ENCODE data around the gene OPN4. TPM values are rescaled to one million over a fixed set of nuclear protein-coding genes. Genes with fewer than 3 reads are reported as not detected.

The OPN4 gene
- polyA plus RNA-seq, 1 of the 3 experiments (the other 2 are of a cell fraction) = 0.03 TPM

DNA sequence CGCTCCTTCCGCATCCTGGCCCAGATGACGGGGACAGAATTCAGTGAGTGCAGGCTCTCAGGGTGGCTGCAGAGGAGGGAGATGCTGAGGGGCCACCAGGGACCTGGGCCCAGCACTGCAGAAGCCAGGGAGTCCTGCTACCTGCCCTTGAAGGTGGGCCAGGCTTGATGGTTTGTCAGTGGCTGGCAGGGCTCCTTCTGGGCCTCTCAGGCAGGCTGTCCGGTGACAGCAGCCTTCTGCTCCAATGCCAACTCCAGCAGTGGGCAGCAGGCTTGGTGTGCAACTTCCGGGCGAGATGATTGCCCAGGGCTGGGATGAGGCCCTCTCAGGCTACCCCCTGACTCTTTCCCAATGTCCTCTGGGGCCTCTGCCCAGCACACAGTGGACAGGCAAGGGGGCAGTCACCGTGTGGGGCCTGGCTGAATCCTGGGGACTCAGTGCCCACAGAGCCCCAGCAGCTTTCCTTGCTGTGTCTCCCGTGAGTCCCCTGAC lies 37.7 kb downstream of the OPN4 start:
- H3K9ac ChIP-seq = no peak overlapping the region
- WGBS (ENCODE audit: low lambda C conversion rate) = 90% methylated on average over 2 of the region's 8 CpGs
- H3K9me2 ChIP-seq = no peaks in the 10 kb centered on the region
- ChIA-PET POLR2A (no interaction called here), CTCF (interaction anchor here (1.1 to 4.7 kb wide), 4 partner anchors 8 to 211 kb away, joined by 3 to 73 read pairs (median 6); no protein-coding TSS in a partner anchor)
- no peaks in the 10 kb centered on the region for H3F3A ChIP-seq (replicated peaks; ENCODE audit: insufficient read depth)
- no peaks in the 10 kb centered on the region for H4K20me1 ChIP-seq (ENCODE audit: insufficient read depth)
- H3K79me2 ChIP-seq (ENCODE audit: insufficient read depth) = no peaks in the 10 kb centered on the region
- TF ChIP-seq TAF1 (IDR thresholded peaks at IDR 0.05; ENCODE audit: borderline replicate concordance, low read depth, low read length) (no peak), SMC3 (IDR thresholded peaks at IDR 0.05; ENCODE audit: low read depth, low read length) (no peak)
- no peaks in the 10 kb centered on the region for H3K36me3 ChIP-seq (replicated peaks in 1 of 2; ENCODE audit: control insufficient read depth in 1 of 2, insufficient read depth in 2 of 2, low read length in 1 of 2)
- DNase-seq = no peak
- no peak overlapping the region for H3K4me3 ChIP-seq (ENCODE audit: low read depth in 2 of 2, low read length in 1 of 2)
- no peaks in the 10 kb centered on the region for H3K9me3 ChIP-seq
- no peaks in the 10 kb centered on the region for H3K27me3 ChIP-seq (ENCODE audit: insufficient read depth)
- no peak overlapping the region for H2AFZ ChIP-seq (ENCODE audit: low read depth)
- H3K4me1 ChIP-seq (ENCODE audit: control insufficient read depth in 1 of 2, insufficient read depth in 2 of 2, low read depth in 1 of 2, low read length in 1 of 2) = peaks cover 0 to 6% of the 10 kb centered on the region in 2 experiments; a peak in 1 of 4 replicates
- no peak overlapping the region for H3K4me2 ChIP-seq
- no peak overlapping the region for H3K27ac ChIP-seq (ENCODE audit: low read depth in 2 of 2, low read length in 1 of 2)

DNA sequence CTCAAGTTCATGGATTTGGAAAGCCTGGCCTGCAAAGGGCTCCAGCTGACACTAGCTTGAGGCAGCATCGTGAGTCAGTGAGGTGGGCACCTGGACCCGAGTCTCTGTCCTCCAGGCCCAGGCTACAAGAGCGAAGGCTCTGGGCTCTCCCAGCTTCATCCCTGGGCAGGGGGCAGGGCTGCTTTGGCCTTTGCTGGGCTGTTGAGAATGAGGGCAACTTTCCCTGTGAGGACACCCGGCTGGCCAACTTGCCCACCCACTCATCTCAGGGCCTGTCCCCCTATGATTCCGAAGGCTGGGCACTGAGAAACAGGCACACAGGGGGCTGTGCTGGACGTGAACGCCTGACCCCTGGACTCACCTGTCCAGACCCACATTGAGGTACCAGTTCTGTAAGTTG lies 38.3 kb downstream of the OPN4 start:
- H3K9me2 ChIP-seq = no peaks in the 10 kb centered on the region
- H3K27ac ChIP-seq (ENCODE audit: low read depth in 2 of 2, low read length in 1 of 2) = no peak overlapping the region
- H2AFZ ChIP-seq (ENCODE audit: low read depth) = no peak overlapping the region
- no peak overlapping the region for H3K9ac ChIP-seq
- no peaks in the 10 kb centered on the region for H3K36me3 ChIP-seq (replicated peaks in 1 of 2; ENCODE audit: control insufficient read depth in 1 of 2, insufficient read depth in 2 of 2, low read length in 1 of 2)
- no peak overlapping the region for H3K4me2 ChIP-seq
- H4K20me1 ChIP-seq (ENCODE audit: insufficient read depth) = no peaks in the 10 kb centered on the region
- no peaks in the 10 kb centered on the region for H3F3A ChIP-seq (replicated peaks; ENCODE audit: insufficient read depth)
- H3K27me3 ChIP-seq (ENCODE audit: insufficient read depth) = no peaks in the 10 kb centered on the region
- H3K79me2 ChIP-seq (ENCODE audit: insufficient read depth) = no peaks in the 10 kb centered on the region
- 79% methylated on average over 6 of the region's 7 CpGs for WGBS (ENCODE audit: low lambda C conversion rate)
- no peak overlapping the region for H3K4me3 ChIP-seq (ENCODE audit: low read depth in 2 of 2, low read length in 1 of 2)
- H3K4me1 ChIP-seq (ENCODE audit: control insufficient read depth in 1 of 2, insufficient read depth in 2 of 2, low read depth in 1 of 2, low read length in 1 of 2) = peaks cover 0 to 6% of the 10 kb centered on the region in 2 experiments; a peak in 1 of 4 replicates
- TF ChIP-seq ELF1 (IDR thresholded peaks at IDR 0.05) (no peak), TAF1 (IDR thresholded peaks at IDR 0.05; ENCODE audit: borderline replicate concordance, low read depth, low read length) (no peak), RAD21 (IDR thresholded peaks at IDR 0.05; ENCODE audit: low read length) (no peak), SMC3 (IDR thresholded peaks at IDR 0.05; ENCODE audit: low read depth, low read length) (no peak), YY1 (IDR thresholded peaks at IDR 0.05; ENCODE audit: low read depth) (no peak), NRF1 (IDR thresholded peaks at IDR 0.05; ENCODE audit: low read depth, low read length) (no peak), RFX5 (IDR thresholded peaks at IDR 0.05; ENCODE audit: low read length) (no peak), FOSL2 (IDR thresholded peaks at IDR 0.05; ENCODE audit: borderline replicate concordance, low read depth) (no peak), NFIC (IDR thresholded peaks at IDR 0.05; ENCODE audit: borderline replicate concordance) (no peak), RCOR1 (IDR thresholded peaks at IDR 0.05; ENCODE audit: low read length) (no peak), TCF12 (IDR thresholded peaks at IDR 0.05) (no peak)
- TF ChIP-seq, protein P1, sequence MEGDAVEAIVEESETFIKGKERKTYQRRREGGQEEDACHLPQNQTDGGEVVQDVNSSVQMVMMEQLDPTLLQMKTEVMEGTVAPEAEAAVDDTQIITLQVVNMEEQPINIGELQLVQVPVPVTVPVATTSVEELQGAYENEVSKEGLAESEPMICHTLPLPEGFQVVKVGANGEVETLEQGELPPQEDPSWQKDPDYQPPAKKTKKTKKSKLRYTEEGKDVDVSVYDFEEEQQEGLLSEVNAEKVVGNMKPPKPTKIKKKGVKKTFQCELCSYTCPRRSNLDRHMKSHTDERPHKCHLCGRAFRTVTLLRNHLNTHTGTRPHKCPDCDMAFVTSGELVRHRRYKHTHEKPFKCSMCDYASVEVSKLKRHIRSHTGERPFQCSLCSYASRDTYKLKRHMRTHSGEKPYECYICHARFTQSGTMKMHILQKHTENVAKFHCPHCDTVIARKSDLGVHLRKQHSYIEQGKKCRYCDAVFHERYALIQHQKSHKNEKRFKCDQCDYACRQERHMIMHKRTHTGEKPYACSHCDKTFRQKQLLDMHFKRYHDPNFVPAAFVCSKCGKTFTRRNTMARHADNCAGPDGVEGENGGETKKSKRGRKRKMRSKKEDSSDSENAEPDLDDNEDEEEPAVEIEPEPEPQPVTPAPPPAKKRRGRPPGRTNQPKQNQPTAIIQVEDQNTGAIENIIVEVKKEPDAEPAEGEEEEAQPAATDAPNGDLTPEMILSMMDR (IDR thresholded peaks at IDR 0.05) = no peak
- TF ChIP-seq, protein P2, sequence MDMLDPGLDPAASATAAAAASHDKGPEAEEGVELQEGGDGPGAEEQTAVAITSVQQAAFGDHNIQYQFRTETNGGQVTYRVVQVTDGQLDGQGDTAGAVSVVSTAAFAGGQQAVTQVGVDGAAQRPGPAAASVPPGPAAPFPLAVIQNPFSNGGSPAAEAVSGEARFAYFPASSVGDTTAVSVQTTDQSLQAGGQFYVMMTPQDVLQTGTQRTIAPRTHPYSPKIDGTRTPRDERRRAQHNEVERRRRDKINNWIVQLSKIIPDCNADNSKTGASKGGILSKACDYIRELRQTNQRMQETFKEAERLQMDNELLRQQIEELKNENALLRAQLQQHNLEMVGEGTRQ (IDR thresholded peaks at IDR 0.05; ENCODE audit: borderline replicate concordance, low read depth, low read length) = no peak
- TF ChIP-seq, protein P3, sequence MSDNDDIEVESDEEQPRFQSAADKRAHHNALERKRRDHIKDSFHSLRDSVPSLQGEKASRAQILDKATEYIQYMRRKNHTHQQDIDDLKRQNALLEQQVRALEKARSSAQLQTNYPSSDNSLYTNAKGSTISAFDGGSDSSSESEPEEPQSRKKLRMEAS (IDR thresholded peaks at IDR 0.05; ENCODE audit: low read depth) = no peak
- TF ChIP-seq, protein P4, sequence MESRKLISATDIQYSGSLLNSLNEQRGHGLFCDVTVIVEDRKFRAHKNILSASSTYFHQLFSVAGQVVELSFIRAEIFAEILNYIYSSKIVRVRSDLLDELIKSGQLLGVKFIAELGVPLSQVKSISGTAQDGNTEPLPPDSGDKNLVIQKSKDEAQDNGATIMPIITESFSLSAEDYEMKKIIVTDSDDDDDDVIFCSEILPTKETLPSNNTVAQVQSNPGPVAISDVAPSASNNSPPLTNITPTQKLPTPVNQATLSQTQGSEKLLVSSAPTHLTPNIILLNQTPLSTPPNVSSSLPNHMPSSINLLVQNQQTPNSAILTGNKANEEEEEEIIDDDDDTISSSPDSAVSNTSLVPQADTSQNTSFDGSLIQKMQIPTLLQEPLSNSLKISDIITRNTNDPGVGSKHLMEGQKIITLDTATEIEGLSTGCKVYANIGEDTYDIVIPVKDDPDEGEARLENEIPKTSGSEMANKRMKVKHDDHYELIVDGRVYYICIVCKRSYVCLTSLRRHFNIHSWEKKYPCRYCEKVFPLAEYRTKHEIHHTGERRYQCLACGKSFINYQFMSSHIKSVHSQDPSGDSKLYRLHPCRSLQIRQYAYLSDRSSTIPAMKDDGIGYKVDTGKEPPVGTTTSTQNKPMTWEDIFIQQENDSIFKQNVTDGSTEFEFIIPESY (IDR thresholded peaks at IDR 0.05; ENCODE audit: borderline replicate concordance, low read depth) = no peak
- POLR2A ChIA-PET = no interaction called here
- CTCF ChIA-PET = interaction anchor here (0.7 to 4.7 kb wide), 15 partner anchors 9 to 250 kb away, joined by 3 to 73 read pairs (median 4); no protein-coding TSS in a partner anchor
- H3K9me3 ChIP-seq = no peaks in the 10 kb centered on the region
- DNase-seq = no peak
